ENCODE measurements around the gene SHOX. TPM values are rescaled to one million over a fixed set of nuclear protein-coding genes. Genes with fewer than 3 reads are reported as not detected.

Gene SHOX
- polyA plus RNA-seq, 2 of the 4 experiments (the other 2 are of a cell fraction) = not detected

- TF ChIP-seq EP300 (IDR thresholded peaks at IDR 0.05) = no peak
- no peak for TF ChIP-seq BCL3 (IDR thresholded peaks at IDR 0.05)
- no peak for TF ChIP-seq ZNF302 (CRISPR knock-in tag; IDR thresholded peaks at IDR 0.05)
Observed at GRCh38 chrX:689983-690382, 59.4 kb downstream of the SHOX start (continued).

- Histone ChIP-seq H3K9me3 (no peaks in the 10 kb centered on the region), H3K4me1 (no peaks in the 10 kb centered on the region), H3K4me2 (no peak overlapping the region), H3K4me3 (no peak overlapping the region), H3K27ac (no peak overlapping the region)
- no peak for FAIRE-seq
- WGBS (ENCODE audit: missing lambda C conversion rate) = 62% methylated on average over 19 of the region's 19 CpGs
- no peak for DNase-seq (ENCODE audit: low read depth in 1 of 2, low spot score in 1 of 2)
- no peak for ATAC-seq
- CTCF ChIA-PET = no interaction called here
- no peak for TF ChIP-seq E2F6 (IDR thresholded peaks at IDR 0.05; ENCODE audit: borderline replicate concordance, low read depth)
- TF ChIP-seq JUN (IDR thresholded peaks at IDR 0.05) = no peak
- TF ChIP-seq HDAC2 (IDR thresholded peaks at IDR 0.05) = no peak
- TF ChIP-seq MAX (IDR thresholded peaks at IDR 0.05) = no peak
- TF ChIP-seq HEYL (CRISPR knock-in tag; IDR thresholded peaks at IDR 0.05) = no peak
- no peak for TF ChIP-seq TP53 (CRISPR knock-in tag; IDR thresholded peaks at IDR 0.05)
- TF ChIP-seq KDM1A (IDR thresholded peaks at IDR 0.05; ENCODE audit: low read depth) = no peak
- no peak for TF ChIP-seq PHF8 (IDR thresholded peaks at IDR 0.05; ENCODE audit: borderline replicate concordance, low read depth)
- no peak for TF ChIP-seq NPAS2 (CRISPR knock-in tag; IDR thresholded peaks at IDR 0.05; ENCODE audit: borderline replicate concordance)
- TF ChIP-seq RARB (CRISPR knock-in tag; IDR thresholded peaks at IDR 0.05) = no peak
- no peak for TF ChIP-seq MAFK (IDR thresholded peaks at IDR 0.05; ENCODE audit: partially characterized antibody)
- TF ChIP-seq ZSCAN20 (CRISPR knock-in tag; IDR thresholded peaks at IDR 0.05) = no peak
- no peak for TF ChIP-seq CBX8 (IDR thresholded peaks at IDR 0.05)
- TF ChIP-seq FOSB (CRISPR knock-in tag; IDR thresholded peaks at IDR 0.05) = no peak
- no peak for TF ChIP-seq ZC3H11A (IDR thresholded peaks at IDR 0.05)
- POLR2A ChIA-PET = no interaction called here
Observed at GRCh38 chrX:694800-695199, 64.2 kb downstream of the SHOX start.

GRCh38 chrX:698206-698605 is 67.6 kb downstream of the SHOX start:
- FAIRE-seq (no peak), DNase-seq (ENCODE audit: low read depth in 1 of 2, low spot score in 1 of 2) (no peak), ATAC-seq (no peak)
- 57% methylated on average over 20 of the region's 20 CpGs for WGBS (ENCODE audit: missing lambda C conversion rate)
- POLR2A ChIA-PET = no interaction called here
- CTCF ChIA-PET = no interaction called here
- peaks cover 8% of the 10 kb centered on the region; the same call in 2 of the 3 replicates for H3K9me3 ChIP-seq
- no peaks in the 10 kb centered on the region for H3K4me1 ChIP-seq
- no peak overlapping the region for H3K27ac ChIP-seq
- no peak overlapping the region for H3K4me3 ChIP-seq
- TF ChIP-seq EHF (CRISPR knock-in tag; IDR thresholded peaks at IDR 0.05) = no peak
- TF ChIP-seq HOXB5 (CRISPR knock-in tag; IDR thresholded peaks at IDR 0.05) = no peak
- TF ChIP-seq RARB (CRISPR knock-in tag; IDR thresholded peaks at IDR 0.05) = no peak
- no peak overlapping the region for H3K4me2 ChIP-seq

GRCh38 chrX:700936-701335 is 70.3 kb downstream of the SHOX start:
- Histone ChIP-seq H3K4me1 (no peaks in the 10 kb centered on the region), H3K4me2 (no peak overlapping the region), H3K9me3 (peaks cover 19% of the 10 kb centered on the region; the same call in 2 of the 3 replicates), H3K4me3 (no peak overlapping the region), H3K27ac (no peak overlapping the region)
- POLR2A ChIA-PET = no interaction called here
- DNase-seq (ENCODE audit: low read depth in 1 of 2, low spot score in 1 of 2) (no peak), FAIRE-seq (no peak), ATAC-seq (no peak)
- CTCF ChIA-PET = no interaction called here
- 2% methylated on average over 6 of the region's 6 CpGs for WGBS (ENCODE audit: missing lambda C conversion rate)
- no peak for TF ChIP-seq RCOR1 (IDR thresholded peaks at IDR 0.05; ENCODE audit: low read depth, low read length)
- TF ChIP-seq MYC (IDR thresholded peaks at IDR 0.05; ENCODE audit: borderline replicate concordance, low read length) = no peak
- TF ChIP-seq ZFP36 (IDR thresholded peaks at IDR 0.05; ENCODE audit: borderline replicate concordance, partially characterized antibody) = no peak
- no peak for TF ChIP-seq ELK1 (IDR thresholded peaks at IDR 0.05; ENCODE audit: low read depth, low read length)
- TF ChIP-seq NPAS2 (CRISPR knock-in tag; IDR thresholded peaks at IDR 0.05; ENCODE audit: borderline replicate concordance) = no peak
- TF ChIP-seq EP300 (IDR thresholded peaks at IDR 0.05) = no peak
- no peak for TF ChIP-seq CHD2 (IDR thresholded peaks at IDR 0.05; ENCODE audit: low read length, partially characterized antibody)
- TF ChIP-seq ZNF302 (CRISPR knock-in tag; IDR thresholded peaks at IDR 0.05) = no peak
- no peak for TF ChIP-seq HOXA7 (CRISPR knock-in tag; IDR thresholded peaks at IDR 0.05)
- no peak for TF ChIP-seq FOSL2 (IDR thresholded peaks at IDR 0.05)
- TF ChIP-seq FOSL2 (CRISPR knock-in tag; IDR thresholded peaks at IDR 0.05) = no peak
- TF ChIP-seq EHF (CRISPR knock-in tag; IDR thresholded peaks at IDR 0.05) = no peak
- no peak for TF ChIP-seq MAFK (IDR thresholded peaks at IDR 0.05; ENCODE audit: partially characterized antibody)
- no peak for TF ChIP-seq PHF8 (IDR thresholded peaks at IDR 0.05; ENCODE audit: borderline replicate concordance, low read depth)
- TF ChIP-seq SMC3 (IDR thresholded peaks at IDR 0.05) = no peak
- no peak for TF ChIP-seq RAD21 (conservative IDR thresholded peaks at IDR 0.05 in 1 of 2, IDR thresholded peaks at IDR 0.05 in 1 of 2)
